H1 (cell line): ENCODE measurements around the gene PHC3. TPM values are rescaled to one million over a fixed set of nuclear protein-coding genes. Genes with fewer than 3 reads are reported as not detected.
A peak's percentile ranks its signal among the peaks of the same experiment; 100 is the strongest.

Source experiments
- JUND ChIP-seq: IDR thresholded peaks from 2 replicates; pipeline ENCODE4 v1.6.1; 2011; ENCODE audit warnings: mild to moderate bottlenecking, improper control_type of control experiment, low read length
- TAF1 ChIP-seq: IDR thresholded peaks from 2 replicates; pipeline ENCODE4 v1.6.1; 2011; ENCODE audit warnings: mild to moderate bottlenecking, low read depth, low read length
- TAF7 ChIP-seq: optimal IDR thresholded peaks from 2 replicates; pipeline ENCODE3; 2011; ENCODE audit warnings: low read depth, mild to moderate bottlenecking, inconsistent platforms, low read length, moderate library complexity, borderline replicate concordance
- polyA plus RNA-seq, 7 experiments: library from polyadenylated mRNA; depleted of rRNA in 3 of 7; stranded (reverse) in 5 of 7; unstranded in 2 of 7; fragments of >200 nt in 5 of 7; fragments of 200-250 nt in 2 of 7; gene quantifications; 1 replicate in 5 of 7; 2 replicates in 1 of 7; 4 replicates in 1 of 7; pipeline versions ENCODE4 v1.2.1 to v1.2.3, GENCODE V29; 2011 to 2013; ENCODE audit warnings: missing spikeins in 2 of 7, mixed read lengths in 2 of 7
- total RNA-seq: library from RNA; stranded (reverse); fragmentation: NEBNext Ultra II Directional; extraction: Animal tissue kit (Norgen Biotek cat#: 25700); gene quantifications from 2 replicates; pipeline ENCODE4 v1.2.1, GENCODE V29; 2021
- TF ChIP-seq, protein P1 (sequence below): fragments of 300-600 bp; sonication (generic); IDR thresholded peaks from 2 replicates; pipeline ENCODE4 v1.7.1; 2012; ENCODE audit warnings: low read length, moderate library complexity, mild to moderate bottlenecking, inconsistent platforms; ENCODE audit not compliant: insufficient replicate concordance
- TF ChIP-seq, protein P2 (sequence below): IDR thresholded peaks from 2 replicates; pipeline ENCODE4 v1.6.1; 2011; ENCODE audit warnings: low read depth, mild to moderate bottlenecking, low read length; ENCODE audit not compliant: insufficient read depth
- TF ChIP-seq, protein P3 (sequence below): IDR thresholded peaks from 2 replicates; pipeline ENCODE4 v1.6.1; 2012; ENCODE audit warnings: low read length, inconsistent platforms

PHC3 gene
- total and polyA plus RNA-seq, 2 of the 8 experiments (the other 6 are each of a cell fraction or from before 2014, with no cell fraction given), result 26.4 to 29.2 TPM

DNA sequence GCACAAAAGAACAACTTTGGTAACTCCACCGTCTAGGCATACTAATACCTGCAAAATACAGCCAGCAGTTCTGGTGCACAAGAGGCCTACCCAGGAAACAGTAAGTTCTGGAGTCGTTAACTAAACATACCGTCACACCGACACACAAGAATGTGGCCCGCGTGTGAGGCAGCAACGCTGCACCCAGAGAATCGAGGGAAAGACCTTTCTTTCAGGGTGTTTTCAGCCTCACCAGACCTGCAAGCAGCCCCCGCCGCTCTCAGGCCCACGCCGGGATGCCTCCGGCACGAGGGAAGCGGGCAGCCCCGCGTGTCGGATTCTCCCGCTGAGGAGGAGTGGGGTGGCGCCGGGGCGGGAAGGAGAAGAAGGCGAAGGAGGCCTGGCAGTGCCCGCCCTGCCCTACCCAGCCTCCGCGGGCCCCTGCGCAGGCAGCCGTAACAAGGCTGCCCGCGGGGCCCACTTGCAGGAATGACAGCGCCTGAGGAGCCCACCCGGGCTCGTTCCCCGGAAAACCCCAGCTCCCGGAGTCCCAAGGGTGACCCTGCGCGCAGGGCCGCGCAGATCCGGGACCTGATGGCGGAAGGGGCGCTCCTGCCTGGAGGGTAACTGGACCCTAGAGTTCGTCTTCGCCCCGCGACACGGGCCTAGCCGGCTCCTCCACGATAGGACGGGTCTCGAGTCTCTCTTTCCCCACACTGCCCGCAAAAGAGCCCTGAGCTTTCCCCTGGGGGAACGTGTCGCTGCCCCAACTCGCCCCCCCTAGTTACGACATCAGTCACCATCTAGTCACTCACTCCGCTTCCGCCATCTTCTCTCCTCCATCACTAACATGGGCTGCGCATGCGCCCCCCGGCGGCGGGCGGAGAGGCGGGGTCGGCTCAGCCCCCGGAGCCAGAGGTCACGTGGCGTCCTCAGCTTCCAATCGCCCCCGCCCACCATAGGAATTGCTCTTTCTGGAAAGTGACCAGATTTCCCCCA is at the start of gene PHC3 (continued):
- TF ChIP-seq, protein P1, sequence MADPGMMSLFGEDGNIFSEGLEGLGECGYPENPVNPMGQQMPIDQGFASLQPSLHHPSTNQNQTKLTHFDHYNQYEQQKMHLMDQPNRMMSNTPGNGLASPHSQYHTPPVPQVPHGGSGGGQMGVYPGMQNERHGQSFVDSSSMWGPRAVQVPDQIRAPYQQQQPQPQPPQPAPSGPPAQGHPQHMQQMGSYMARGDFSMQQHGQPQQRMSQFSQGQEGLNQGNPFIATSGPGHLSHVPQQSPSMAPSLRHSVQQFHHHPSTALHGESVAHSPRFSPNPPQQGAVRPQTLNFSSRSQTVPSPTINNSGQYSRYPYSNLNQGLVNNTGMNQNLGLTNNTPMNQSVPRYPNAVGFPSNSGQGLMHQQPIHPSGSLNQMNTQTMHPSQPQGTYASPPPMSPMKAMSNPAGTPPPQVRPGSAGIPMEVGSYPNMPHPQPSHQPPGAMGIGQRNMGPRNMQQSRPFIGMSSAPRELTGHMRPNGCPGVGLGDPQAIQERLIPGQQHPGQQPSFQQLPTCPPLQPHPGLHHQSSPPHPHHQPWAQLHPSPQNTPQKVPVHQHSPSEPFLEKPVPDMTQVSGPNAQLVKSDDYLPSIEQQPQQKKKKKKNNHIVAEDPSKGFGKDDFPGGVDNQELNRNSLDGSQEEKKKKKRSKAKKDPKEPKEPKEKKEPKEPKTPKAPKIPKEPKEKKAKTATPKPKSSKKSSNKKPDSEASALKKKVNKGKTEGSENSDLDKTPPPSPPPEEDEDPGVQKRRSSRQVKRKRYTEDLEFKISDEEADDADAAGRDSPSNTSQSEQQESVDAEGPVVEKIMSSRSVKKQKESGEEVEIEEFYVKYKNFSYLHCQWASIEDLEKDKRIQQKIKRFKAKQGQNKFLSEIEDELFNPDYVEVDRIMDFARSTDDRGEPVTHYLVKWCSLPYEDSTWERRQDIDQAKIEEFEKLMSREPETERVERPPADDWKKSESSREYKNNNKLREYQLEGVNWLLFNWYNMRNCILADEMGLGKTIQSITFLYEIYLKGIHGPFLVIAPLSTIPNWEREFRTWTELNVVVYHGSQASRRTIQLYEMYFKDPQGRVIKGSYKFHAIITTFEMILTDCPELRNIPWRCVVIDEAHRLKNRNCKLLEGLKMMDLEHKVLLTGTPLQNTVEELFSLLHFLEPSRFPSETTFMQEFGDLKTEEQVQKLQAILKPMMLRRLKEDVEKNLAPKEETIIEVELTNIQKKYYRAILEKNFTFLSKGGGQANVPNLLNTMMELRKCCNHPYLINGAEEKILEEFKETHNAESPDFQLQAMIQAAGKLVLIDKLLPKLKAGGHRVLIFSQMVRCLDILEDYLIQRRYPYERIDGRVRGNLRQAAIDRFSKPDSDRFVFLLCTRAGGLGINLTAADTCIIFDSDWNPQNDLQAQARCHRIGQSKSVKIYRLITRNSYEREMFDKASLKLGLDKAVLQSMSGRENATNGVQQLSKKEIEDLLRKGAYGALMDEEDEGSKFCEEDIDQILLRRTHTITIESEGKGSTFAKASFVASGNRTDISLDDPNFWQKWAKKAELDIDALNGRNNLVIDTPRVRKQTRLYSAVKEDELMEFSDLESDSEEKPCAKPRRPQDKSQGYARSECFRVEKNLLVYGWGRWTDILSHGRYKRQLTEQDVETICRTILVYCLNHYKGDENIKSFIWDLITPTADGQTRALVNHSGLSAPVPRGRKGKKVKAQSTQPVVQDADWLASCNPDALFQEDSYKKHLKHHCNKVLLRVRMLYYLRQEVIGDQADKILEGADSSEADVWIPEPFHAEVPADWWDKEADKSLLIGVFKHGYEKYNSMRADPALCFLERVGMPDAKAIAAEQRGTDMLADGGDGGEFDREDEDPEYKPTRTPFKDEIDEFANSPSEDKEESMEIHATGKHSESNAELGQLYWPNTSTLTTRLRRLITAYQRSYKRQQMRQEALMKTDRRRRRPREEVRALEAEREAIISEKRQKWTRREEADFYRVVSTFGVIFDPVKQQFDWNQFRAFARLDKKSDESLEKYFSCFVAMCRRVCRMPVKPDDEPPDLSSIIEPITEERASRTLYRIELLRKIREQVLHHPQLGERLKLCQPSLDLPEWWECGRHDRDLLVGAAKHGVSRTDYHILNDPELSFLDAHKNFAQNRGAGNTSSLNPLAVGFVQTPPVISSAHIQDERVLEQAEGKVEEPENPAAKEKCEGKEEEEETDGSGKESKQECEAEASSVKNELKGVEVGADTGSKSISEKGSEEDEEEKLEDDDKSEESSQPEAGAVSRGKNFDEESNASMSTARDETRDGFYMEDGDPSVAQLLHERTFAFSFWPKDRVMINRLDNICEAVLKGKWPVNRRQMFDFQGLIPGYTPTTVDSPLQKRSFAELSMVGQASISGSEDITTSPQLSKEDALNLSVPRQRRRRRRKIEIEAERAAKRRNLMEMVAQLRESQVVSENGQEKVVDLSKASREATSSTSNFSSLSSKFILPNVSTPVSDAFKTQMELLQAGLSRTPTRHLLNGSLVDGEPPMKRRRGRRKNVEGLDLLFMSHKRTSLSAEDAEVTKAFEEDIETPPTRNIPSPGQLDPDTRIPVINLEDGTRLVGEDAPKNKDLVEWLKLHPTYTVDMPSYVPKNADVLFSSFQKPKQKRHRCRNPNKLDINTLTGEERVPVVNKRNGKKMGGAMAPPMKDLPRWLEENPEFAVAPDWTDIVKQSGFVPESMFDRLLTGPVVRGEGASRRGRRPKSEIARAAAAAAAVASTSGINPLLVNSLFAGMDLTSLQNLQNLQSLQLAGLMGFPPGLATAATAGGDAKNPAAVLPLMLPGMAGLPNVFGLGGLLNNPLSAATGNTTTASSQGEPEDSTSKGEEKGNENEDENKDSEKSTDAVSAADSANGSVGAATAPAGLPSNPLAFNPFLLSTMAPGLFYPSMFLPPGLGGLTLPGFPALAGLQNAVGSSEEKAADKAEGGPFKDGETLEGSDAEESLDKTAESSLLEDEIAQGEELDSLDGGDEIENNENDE, result no peak
- TF ChIP-seq TAF7 (peak; percentile 53), TAF1 (peak; percentile 84), JUND (no peak)
- TF ChIP-seq, protein P2, sequence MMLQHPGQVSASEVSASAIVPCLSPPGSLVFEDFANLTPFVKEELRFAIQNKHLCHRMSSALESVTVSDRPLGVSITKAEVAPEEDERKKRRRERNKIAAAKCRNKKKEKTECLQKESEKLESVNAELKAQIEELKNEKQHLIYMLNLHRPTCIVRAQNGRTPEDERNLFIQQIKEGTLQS, result peak; percentile 92
- TF ChIP-seq, protein P3, sequence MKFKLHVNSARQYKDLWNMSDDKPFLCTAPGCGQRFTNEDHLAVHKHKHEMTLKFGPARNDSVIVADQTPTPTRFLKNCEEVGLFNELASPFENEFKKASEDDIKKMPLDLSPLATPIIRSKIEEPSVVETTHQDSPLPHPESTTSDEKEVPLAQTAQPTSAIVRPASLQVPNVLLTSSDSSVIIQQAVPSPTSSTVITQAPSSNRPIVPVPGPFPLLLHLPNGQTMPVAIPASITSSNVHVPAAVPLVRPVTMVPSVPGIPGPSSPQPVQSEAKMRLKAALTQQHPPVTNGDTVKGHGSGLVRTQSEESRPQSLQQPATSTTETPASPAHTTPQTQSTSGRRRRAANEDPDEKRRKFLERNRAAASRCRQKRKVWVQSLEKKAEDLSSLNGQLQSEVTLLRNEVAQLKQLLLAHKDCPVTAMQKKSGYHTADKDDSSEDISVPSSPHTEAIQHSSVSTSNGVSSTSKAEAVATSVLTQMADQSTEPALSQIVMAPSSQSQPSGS, result 0 out of 2 replicates have a peak, but pooled peaks have one; percentile 32
